Measurements from ENCODE around the gene CNGB1.

Gene CNGB1

DNA sequence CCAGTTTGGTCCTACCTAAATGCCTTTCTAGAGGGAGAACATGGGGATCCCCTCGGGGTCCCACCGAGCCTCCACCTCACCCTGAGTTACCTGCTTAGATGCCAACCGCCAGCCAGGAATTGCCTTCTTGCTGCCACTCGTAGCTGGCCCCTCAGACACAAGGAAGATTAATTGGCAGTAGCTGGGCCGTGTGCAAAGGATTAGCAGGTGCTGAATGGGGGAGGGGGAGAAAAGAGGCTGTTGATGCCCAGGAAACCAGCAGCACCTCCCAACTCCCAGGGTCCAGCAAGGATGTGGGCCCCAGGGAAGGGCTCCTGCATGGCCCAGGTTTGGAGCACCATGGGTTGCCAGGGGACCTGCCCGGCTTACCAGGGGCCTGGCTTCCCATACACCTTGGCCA lies at the start of gene CNGB1:
Gene CNGB1, minus strand, starts transcription at position 159 of the 400 bp plus-strand sequence. CDS start 3,842 bp downstream, outside the sequence.
- in situ Hi-C loops (cut with MboI; ENCODE audit: low sequenced_read_pairs) = no loop called here

GRCh38 chr16:58019866-58020538 lies 49.1 kb upstream of the CNGB1 start:
- in situ Hi-C loops (cut with MboI; ENCODE audit: low sequenced_read_pairs) = no loop called here

DNA sequence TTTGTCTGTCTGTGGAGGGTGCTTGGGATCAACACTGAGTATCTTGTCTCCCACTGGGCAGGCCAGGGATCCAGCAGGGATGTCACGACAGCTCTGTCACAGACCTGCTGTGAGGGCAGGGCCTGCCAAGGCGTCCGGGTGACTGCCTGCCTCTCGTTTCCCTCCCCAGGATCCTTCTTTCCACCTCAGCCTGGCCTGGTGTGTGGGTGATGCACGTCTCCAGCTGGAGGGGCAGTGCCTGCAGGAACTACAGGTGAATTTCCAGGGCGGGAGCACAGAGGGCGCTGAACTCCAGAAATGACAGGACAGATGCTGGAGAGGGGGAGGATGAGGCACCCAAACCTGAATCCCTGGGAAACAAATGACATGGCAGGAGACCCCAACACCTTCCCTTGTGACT lies 47.9 kb upstream of the CNGB1 start:
- in situ Hi-C loops (cut with MboI; ENCODE audit: low sequenced_read_pairs) = no loop called here

DNA sequence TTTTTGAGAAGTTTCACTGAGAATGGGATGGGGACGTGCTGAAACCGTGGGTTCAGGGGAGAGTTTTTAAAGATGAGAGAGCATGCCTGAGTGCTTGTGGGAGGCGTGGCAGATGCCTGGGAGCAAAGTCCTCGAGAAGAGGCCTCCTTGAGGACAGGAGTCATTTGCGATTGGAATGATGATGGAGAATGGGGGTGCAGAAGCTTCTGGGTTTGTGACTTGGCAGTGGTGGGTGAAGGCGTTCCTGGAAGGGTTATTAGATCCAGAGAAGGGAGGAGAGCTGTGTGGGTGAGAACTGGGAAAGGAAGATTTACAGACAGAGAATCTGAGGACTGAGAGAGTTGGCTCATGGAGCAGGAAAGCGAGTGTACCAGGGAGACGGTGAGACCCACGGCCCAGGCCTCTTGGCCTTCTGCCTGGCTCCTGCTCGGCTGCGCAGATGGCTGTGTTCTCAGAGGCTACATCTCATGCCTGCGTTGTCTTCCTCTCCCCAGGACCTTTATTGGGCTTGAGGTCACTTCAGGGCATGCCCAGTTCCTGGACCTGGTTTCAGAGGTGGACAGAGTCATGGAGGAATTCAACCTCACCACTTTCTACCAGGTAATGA lies 46.0 kb upstream of the CNGB1 start:
- in situ Hi-C loops (cut with MboI; ENCODE audit: low sequenced_read_pairs) = no loop called here

- in situ Hi-C loops (cut with MboI; ENCODE audit: low sequenced_read_pairs) = no loop called here
Measured at GRCh38 chr16:58013201-58013956, 42.5 kb upstream of the CNGB1 start.

GRCh38 chr16:58012481-58012880 lies 41.6 kb upstream of the CNGB1 start:
- in situ Hi-C loops (cut with MboI; ENCODE audit: low sequenced_read_pairs) = no loop called here

GRCh38 chr16:58011652-58012051 lies 40.7 kb upstream of the CNGB1 start:
- in situ Hi-C loops (cut with MboI; ENCODE audit: low sequenced_read_pairs) = no loop called here

DNA sequence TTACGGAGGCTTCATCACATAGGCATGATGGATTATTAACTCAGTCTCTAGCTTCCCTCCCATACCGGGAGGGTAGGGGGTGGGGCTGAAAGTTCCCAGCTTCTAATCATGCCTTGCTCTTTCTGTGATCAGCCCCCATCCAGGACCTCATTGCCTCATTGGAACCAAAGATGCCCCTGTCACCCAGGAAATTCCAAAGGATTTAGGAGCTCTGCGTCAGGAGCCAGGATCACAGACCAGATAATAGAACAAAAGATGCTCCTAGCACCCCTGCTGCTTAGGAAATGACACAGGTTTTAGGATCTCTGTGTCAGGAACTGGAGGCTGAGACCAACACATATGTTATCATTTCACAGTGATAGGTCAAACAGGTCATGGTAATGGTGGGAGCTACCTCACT lies 40.0 kb upstream of the CNGB1 start:
- in situ Hi-C loops (cut with MboI; ENCODE audit: low sequenced_read_pairs) = no loop called here

DNA sequence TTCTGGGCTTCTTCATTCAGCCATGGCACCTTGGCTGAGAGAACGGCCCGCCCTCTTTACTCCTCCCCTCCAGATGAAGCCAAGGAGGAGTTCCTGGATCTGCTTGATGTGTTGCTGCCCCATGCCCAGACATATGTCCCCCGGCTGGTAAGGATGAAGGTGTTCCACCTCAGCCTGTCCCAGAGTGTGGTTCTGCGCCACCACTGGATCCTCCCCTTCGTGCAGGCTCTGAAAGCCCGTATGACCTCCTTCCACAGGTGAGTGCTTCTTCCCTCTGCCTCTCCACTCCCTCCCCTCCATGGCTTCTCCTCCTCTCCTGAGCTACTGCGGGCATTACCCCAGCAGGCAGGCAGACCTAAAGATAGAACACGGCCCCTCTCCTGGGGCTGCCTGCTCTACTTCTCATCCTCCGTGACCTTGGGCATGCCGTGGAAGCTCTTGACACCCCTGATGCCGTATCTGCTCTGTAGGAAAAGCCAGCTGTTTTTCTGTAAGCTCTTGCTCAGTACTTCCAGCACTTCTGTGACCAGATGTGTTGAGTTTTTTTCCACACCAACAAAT lies 39.0 kb upstream of the CNGB1 start:
- in situ Hi-C loops (cut with MboI; ENCODE audit: low sequenced_read_pairs) = no loop called here

- in situ Hi-C loops (cut with MboI; ENCODE audit: low sequenced_read_pairs) = loop anchor here (5.0 kb wide), 1 partner anchor 107 kb away; no protein-coding TSS in a partner anchor
Measured at GRCh38 chr16:58004736-58005135, 33.8 kb upstream of the CNGB1 start.

DNA sequence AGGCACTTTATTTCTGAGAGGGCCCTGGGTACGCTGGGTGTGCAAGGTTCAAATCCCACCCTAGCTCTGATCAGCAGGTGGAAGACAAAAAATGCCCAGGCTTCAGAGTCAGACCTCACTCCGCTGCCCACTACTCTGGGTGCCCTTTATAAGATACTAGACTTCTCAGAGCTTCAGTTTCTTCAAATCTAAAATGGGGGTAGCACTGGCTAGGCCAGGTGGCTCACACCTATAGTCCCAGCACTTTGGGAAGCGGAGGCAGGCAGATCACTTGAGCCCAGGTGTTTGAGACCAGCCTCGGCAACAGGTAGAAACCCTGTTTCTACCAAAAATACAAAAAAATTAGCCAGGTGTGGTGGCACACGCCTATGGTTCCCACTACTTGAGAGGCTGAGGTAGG lies 32.0 kb upstream of the CNGB1 start:
- in situ Hi-C loops (cut with MboI; ENCODE audit: low sequenced_read_pairs) = loop anchor here (5.0 kb wide), 1 partner anchor 106 kb away; no protein-coding TSS in a partner anchor

DNA sequence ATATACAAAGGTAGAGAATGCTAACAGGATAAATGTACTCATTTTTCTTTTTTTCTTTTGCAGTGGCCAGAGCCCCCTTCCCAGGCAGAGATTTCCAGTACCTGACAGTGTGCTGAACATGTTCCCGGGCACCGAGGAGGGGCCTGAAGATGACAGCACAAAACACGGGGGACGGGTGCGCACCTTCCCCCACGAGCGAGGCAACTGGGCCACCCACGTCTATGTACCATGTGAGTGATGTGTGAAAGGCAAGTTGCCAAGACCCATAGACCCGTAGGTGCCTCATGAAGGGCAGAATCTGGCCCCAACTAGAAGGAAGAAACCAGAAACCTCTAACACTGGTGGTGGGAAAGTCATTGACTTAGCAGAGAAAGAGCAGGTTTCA lies 31.5 kb upstream of the CNGB1 start:
- in situ Hi-C loops (cut with MboI; ENCODE audit: low sequenced_read_pairs) = loop anchor here (5.0 kb wide), 1 partner anchor 105 kb away; no protein-coding TSS in a partner anchor

DNA sequence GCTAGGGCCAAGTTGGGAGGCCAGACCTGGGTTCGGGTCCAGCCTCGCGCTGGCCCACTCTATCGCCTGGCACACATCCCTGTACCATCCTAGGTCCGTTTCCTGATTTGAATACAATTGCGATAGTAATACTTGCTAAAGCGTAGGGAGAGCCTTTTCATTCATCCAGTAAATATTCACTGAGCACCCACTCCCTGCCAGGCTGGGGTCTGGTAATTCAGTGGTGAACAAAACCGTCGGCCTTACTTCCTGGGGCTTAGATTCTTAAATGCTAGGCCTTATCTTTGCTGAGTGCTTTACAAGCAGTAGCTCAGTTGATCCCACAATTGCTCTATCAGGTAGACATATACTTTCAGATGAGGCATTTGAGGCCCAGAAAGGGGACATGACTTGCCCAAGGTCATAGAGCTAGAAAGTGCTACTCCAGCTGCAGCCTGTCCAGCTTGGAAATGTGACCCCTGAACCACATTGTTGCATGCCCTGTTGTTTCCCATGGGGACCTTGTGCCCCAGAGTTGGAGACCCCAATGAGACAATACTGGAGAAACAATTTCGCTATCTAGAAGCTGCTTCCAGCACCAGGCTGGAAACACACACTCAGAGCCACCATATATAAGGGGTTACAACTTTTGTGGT lies 31.0 kb upstream of the CNGB1 start:
- in situ Hi-C loops (cut with MboI; ENCODE audit: low sequenced_read_pairs) = loop anchor here (5.0 kb wide), 1 partner anchor 105 kb away; no protein-coding TSS in a partner anchor

DNA sequence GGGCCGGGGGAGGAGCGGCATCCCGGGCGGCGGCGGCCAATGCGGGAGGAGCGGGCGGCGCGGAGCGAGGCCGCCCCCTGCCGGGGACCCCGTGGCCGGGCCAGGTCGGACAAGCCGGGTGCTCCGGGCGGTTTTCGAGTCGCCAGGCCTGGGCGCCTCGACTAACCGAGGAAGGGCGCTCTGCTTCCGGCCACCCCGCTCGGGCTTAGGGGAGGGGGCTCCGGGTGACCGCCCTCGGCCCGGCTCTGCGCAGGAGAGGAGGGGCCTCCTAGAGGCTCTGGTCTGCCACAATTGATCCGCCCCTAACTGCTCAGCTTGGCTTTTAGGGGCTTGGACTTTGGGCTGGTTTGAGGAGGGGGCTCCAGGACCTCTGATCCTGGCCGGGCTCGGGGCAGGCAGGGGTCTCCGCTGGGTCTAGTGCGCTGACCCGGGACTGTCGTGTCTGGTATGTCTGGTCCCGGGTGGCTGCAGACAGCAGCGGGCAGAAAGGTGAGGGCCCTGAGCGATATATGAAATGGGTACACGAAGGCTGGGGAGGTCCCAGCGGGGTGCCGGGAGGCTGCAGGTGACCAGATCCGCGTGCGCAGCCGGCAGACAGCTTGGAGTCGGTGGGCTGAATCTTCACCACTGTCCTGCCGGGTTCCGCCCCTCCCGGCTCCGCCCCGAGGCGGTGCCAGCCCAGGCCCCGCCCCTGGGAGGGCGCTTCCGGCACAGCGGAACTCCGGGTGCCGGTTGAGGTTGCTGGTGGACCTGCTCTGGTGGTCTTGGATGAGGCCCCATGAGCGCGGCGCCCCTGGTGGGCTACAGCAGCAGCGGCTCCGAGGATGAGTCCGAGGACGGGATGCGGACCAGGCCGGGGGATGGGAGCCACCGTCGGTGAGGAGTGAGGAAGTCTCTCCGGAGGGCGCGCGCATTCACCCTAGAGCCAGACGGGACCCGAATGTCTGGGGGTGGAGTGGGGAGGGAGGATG lies 30.1 kb upstream of the CNGB1 start, which contains the start of gene USB1:
Gene USB1, plus strand, starts transcription at position 702 of the 971 bp plus-strand sequence. Its CDS starts 77 bp downstream, at position 779.
- in situ Hi-C loops (cut with MboI; ENCODE audit: low sequenced_read_pairs) = loop anchor here (5.0 kb wide), 1 partner anchor 104 kb away; no protein-coding TSS in a partner anchor

GRCh38 chr16:57999971-58000705 lies 29.2 kb upstream of the CNGB1 start, which contains the start of gene ZNF319:
ZNF319 (minus strand) TSS chr16:58000672; CDS start chr16:57998265, 2,407 bp downstream.
- in situ Hi-C loops (cut with MboI; ENCODE audit: low sequenced_read_pairs) = loop anchor here (5.0 kb wide), 1 partner anchor 103 kb away; no protein-coding TSS in a partner anchor

- in situ Hi-C loops (cut with MboI; ENCODE audit: low sequenced_read_pairs) = no loop called here
Measured at GRCh38 chr16:57999366-57999970, 28.5 kb upstream of the CNGB1 start.

- in situ Hi-C loops (cut with MboI; ENCODE audit: low sequenced_read_pairs) = no loop called here
Measured at GRCh38 chr16:57998992-57999365, 28.1 kb upstream of the CNGB1 start.

GRCh38 chr16:57998486-57998885 lies 27.6 kb upstream of the CNGB1 start:
- in situ Hi-C loops (cut with MboI; ENCODE audit: low sequenced_read_pairs) = no loop called here
